H9 (cell line): ENCODE results near the gene PLK1. TPM values are rescaled to one million over a fixed set of nuclear protein-coding genes. Genes with fewer than 3 reads are reported as not detected.

Source experiments
- DNase-seq: peaks from one replicate; pipeline ENCODE4 v3.0.0-alpha.2; 2017
- H2AFZ ChIP-seq: one replicate; pipeline ENCODE4 v1.6.1; 2013; ENCODE audit warnings: mild to moderate bottlenecking, low read length, control low read depth, moderate library complexity
- H2AK5ac ChIP-seq: 2 replicates; pipeline ENCODE4 v1.6.1; 2013; ENCODE audit warnings: low read length, control low read depth, mixed read lengths; ENCODE audit not compliant: insufficient read length
- H2BK120ac ChIP-seq: one replicate; pipeline ENCODE4 v1.6.1; 2013; ENCODE audit warnings: low read depth, mild to moderate bottlenecking, low read length, control low read depth, inconsistent platforms; ENCODE audit not compliant: poor library complexity, severe bottlenecking
- H2BK12ac ChIP-seq: 2 replicates; pipeline ENCODE4 v1.6.1; 2013; ENCODE audit warnings: low read length, control low read depth, mixed read lengths, low read depth; ENCODE audit not compliant: insufficient read length
- H2BK15ac ChIP-seq: 2 replicates; pipeline ENCODE4 v1.6.1; 2013; ENCODE audit warnings: low read depth, low read length, control low read depth
- H2BK20ac ChIP-seq: one replicate; pipeline ENCODE4 v1.6.1; 2013; ENCODE audit warnings: low read depth, mild to moderate bottlenecking, low read length, control low read depth, inconsistent platforms; ENCODE audit not compliant: poor library complexity, severe bottlenecking
- H2BK5ac ChIP-seq: 2 replicates; pipeline ENCODE4 v1.6.1; 2013; ENCODE audit warnings: low read length, control low read depth, mixed read lengths; ENCODE audit not compliant: insufficient read length
- H3K14ac ChIP-seq: 2 replicates; pipeline ENCODE4 v1.6.1; 2013; ENCODE audit warnings: low read length, control low read depth; ENCODE audit not compliant: insufficient read depth
- H3K18ac ChIP-seq: 2 replicates; pipeline ENCODE4 v1.6.1; 2013; ENCODE audit warnings: low read depth, mild to moderate bottlenecking, mixed read lengths, low read length, control low read depth; ENCODE audit not compliant: insufficient read length
- H3K23ac ChIP-seq: 2 replicates; pipeline ENCODE4 v1.6.1; 2013; ENCODE audit warnings: low read length, control low read depth, mixed read lengths, low read depth; ENCODE audit not compliant: insufficient read length
- H3K23me2 ChIP-seq: 2 replicates; pipeline ENCODE4 v1.6.1; 2013; ENCODE audit warnings: low read depth, mild to moderate bottlenecking, mixed read lengths, low read length, control low read depth; ENCODE audit not compliant: insufficient read length, poor library complexity, severe bottlenecking
- H3K27ac ChIP-seq: 2 replicates; pipeline ENCODE4 v1.5.1; 2013; ENCODE audit warnings: low read length, control low read depth, mixed read lengths, low read depth; ENCODE audit not compliant: insufficient read length
- H3K27me3 ChIP-seq: 2 replicates; pipeline ENCODE4 v1.6.1; 2013; ENCODE audit warnings: low read length, control low read depth, inconsistent platforms; ENCODE audit not compliant: insufficient read depth
- H3K4ac ChIP-seq: 2 replicates; pipeline ENCODE4 v1.6.1; 2013; ENCODE audit warnings: low read depth, mild to moderate bottlenecking, control low read depth, inconsistent platforms, low read length, moderate library complexity
- H3K4me1 ChIP-seq: 2 replicates; pipeline ENCODE4 v1.6.1; 2013; ENCODE audit warnings: low read length, control low read depth, inconsistent platforms; ENCODE audit not compliant: insufficient read depth
- H3K4me2 ChIP-seq: 2 replicates; pipeline ENCODE4 v1.6.1; 2013; ENCODE audit warnings: low read length, control low read depth, mixed read lengths; ENCODE audit not compliant: insufficient read length, insufficient read depth
- H3K56ac ChIP-seq: 2 replicates; pipeline ENCODE4 v1.6.1; 2013; ENCODE audit warnings: low read depth, mild to moderate bottlenecking, mixed read lengths, low read length, control low read depth; ENCODE audit not compliant: insufficient read length
- H3K79me1 ChIP-seq: 2 replicates; pipeline ENCODE4 v1.6.1; 2013; ENCODE audit warnings: low read depth, mild to moderate bottlenecking, moderate library complexity, low read length, control low read depth, inconsistent platforms; ENCODE audit not compliant: insufficient read depth, poor library complexity, severe bottlenecking
- H3K79me2 ChIP-seq: 2 replicates; pipeline ENCODE4 v1.6.1; 2013; ENCODE audit warnings: low read length, control low read depth, inconsistent platforms; ENCODE audit not compliant: insufficient read depth
- H3K9ac ChIP-seq: 2 replicates; pipeline ENCODE4 v1.6.1; 2013; ENCODE audit warnings: low read length, control low read depth, mixed read lengths; ENCODE audit not compliant: insufficient read length; ENCODE audit errors: extremely low read depth
- H3K9me3 ChIP-seq: one replicate; pipeline ENCODE4 v1.6.1; 2013; ENCODE audit warnings: low read depth, low read length, inconsistent platforms; ENCODE audit not compliant: control insufficient read depth
- H3T11ph ChIP-seq: one replicate; pipeline ENCODE4 v1.6.1; 2013; ENCODE audit warnings: mild to moderate bottlenecking, low read length, control low read depth, inconsistent platforms
- H4K20me1 ChIP-seq: one replicate; pipeline ENCODE4 v1.6.1; 2013; ENCODE audit not compliant: control insufficient read depth, insufficient read length, insufficient read depth
- H4K5ac ChIP-seq: 2 replicates; pipeline ENCODE4 v1.6.1; 2013; ENCODE audit warnings: low read depth, mild to moderate bottlenecking, mixed read lengths, low read length, control low read depth; ENCODE audit not compliant: insufficient read length
- H4K8ac ChIP-seq: replicated peaks from 2 replicates; pipeline ENCODE4 v1.6.1; 2013; ENCODE audit warnings: low read length, control low read depth, mixed read lengths, low read depth; ENCODE audit not compliant: insufficient read length
- H4K91ac ChIP-seq: 2 replicates; pipeline ENCODE4 v1.6.1; 2013; ENCODE audit warnings: low read depth, mild to moderate bottlenecking, moderate library complexity, mixed read lengths, low read length, control low read depth; ENCODE audit not compliant: insufficient read length
- H3K27ac Mint-ChIP-seq, 3 experiments: 2 replicates in 2 of 3; 3 replicates in 1 of 3; pipeline ENCODE4 v1.8.0; 2020 to 2021; ENCODE audit warnings: mixed read lengths in 3 of 3, mild to moderate bottlenecking in 1 of 3, moderate library complexity in 1 of 3
- H3K27me3 Mint-ChIP-seq: 2 replicates; pipeline ENCODE4 v1.8.0; 2021; ENCODE audit warnings: low read depth, mild to moderate bottlenecking, moderate library complexity, mixed read lengths
- H3K36me3 Mint-ChIP-seq, 3 experiments: 2 replicates in 2 of 3; 3 replicates in 1 of 3; pipeline ENCODE4 v1.8.0; 2020 to 2021; ENCODE audit warnings: low read depth in 3 of 3, mixed read lengths in 3 of 3; ENCODE audit not compliant: insufficient read depth in 1 of 3
- H3K4me1 Mint-ChIP-seq, 2 experiments: 2 replicates each; pipeline ENCODE4 v1.8.0; 2020; ENCODE audit warnings: mixed read lengths in 2 of 2
- H3K4me3 Mint-ChIP-seq, 2 experiments: 2 replicates in 1 of 2; 3 replicates in 1 of 2; pipeline ENCODE4 v1.8.0; 2020 to 2021; ENCODE audit warnings: mild to moderate bottlenecking in 2 of 2, mixed read lengths in 2 of 2, moderate library complexity in 1 of 2
- H3K9me3 Mint-ChIP-seq, 2 experiments: 2 replicates in 1 of 2; 3 replicates in 1 of 2; pipeline ENCODE4 v1.8.0; 2020; ENCODE audit warnings: mild to moderate bottlenecking in 2 of 2, mixed read lengths in 2 of 2, moderate library complexity in 1 of 2
- WGBS: extraction: QIAGEN DNeasy Blood & Tissue Kit; methylation state at CpG from one replicate; pipeline ENCODE4 v1.1.7; 2013; ENCODE audit warnings: missing lambda C conversion rate, low lambda C conversion rate, mixed read lengths; ENCODE audit not compliant: insufficient read length; ENCODE audit errors: extremely low coverage; 5-methylcytosine and 5-hydroxymethylcytosine counted together
- total RNA-seq: library from RNA; stranded (reverse); gene quantifications from 2 replicates; pipeline ENCODE4 v1.2.1, GENCODE V29; 2021
- TF ChIP-seq, protein P1 (sequence below): fragments of 200-600 bp; sonication (generic); conservative IDR thresholded peaks from 3 replicates; pipeline ENCODE4 v1.8.0; 2021; ENCODE audit warnings: antibody characterized with exemption, mild to moderate bottlenecking

Gene PLK1
- total RNA-seq, 1 experiment from 2014 or later = 140 TPM

DNA sequence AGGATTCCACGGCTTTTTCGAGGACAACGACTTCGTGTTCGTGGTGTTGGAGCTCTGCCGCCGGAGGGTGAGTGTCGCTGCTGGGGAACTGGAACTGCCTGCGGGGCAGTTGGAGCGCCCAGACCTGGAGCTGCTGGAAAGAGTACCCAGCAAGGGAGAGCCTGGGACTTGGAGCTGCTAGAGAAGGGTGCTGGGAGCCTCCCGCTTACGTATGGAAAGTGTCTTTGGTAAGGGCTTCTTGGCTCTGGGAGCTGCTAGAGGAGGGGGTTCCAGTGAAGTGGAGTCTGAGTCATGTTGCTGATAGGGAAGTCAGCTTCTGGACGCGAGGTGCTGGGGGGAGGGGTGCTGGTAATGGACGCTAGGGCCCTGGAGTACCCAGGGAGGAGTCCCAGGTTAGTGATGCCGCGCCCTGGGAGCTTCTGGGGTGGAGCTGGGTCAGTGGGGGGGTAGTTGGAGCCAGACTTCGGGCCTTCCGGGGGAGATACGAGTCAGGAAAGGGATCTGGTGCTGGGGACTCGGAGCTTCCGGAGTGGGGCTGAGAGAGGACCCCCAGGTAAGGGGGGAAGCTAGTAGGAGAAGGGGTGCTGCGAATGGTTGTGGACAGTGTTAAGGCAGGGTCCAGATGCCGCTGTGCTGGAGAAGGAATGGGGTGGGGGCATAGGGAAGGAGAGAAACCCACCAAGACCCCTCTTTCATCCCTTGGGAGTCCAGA is 741 bp downstream of the PLK1 start:
- Histone ChIP-seq H3K56ac (no peak overlapping the region), H3K79me1 (peaks cover 18% of the 10 kb centered on the region), H3T11ph (no peak overlapping the region), H4K5ac (no peak overlapping the region), H2BK20ac (no peak overlapping the region), H4K91ac (peak overlapping the region; percentile 34), H2BK15ac (no peak overlapping the region), H3K27me3 (no peaks in the 10 kb centered on the region), H3K14ac (peak overlapping the region; percentile 93), H4K8ac (no peak overlapping the region), H2BK5ac (peak overlapping the region; percentile 16), H2BK120ac (no peak overlapping the region), H3K18ac (peak overlapping the region; percentile 43), H3K9ac (peak overlapping the region; percentile 91), H4K20me1 (no peaks in the 10 kb centered on the region), H3K4me2 (peak overlapping the region; percentile 100), H3K4me1 (no peaks in the 10 kb centered on the region; the same call in 1 of the 2 replicates), H3K27ac (no peak overlapping the region), H3K9me3 (no peaks in the 10 kb centered on the region), H2AK5ac (no peak overlapping the region), H3K23ac (no peak overlapping the region), H2BK12ac (no peak overlapping the region), H2AFZ (no peak overlapping the region), H3K4ac (no peak overlapping the region), H3K79me2 (peaks cover 23% of the 10 kb centered on the region; the same call in 1 of the 2 replicates), H3K23me2 (peaks cover 12% of the 10 kb centered on the region)
- Mint-ChIP-seq H3K27ac (peak overlapping the region; percentile 15 to 96 (median 89); a peak in 5 of 7 replicates), H3K9me3 (no peaks in the 10 kb centered on the region), H3K4me1 (peaks cover 18 to 24% of the 10 kb centered on the region in 2 experiments), H3K36me3 (peaks cover 35 to 60% (median 45%) of the 10 kb centered on the region in 3 experiments), H3K27me3 (no peaks in the 10 kb centered on the region; the same call in 1 of the 2 replicates), H3K4me3 (peak overlapping the region; percentile 98 to 100)
- peak; percentile 41 for DNase-seq
- WGBS = no CpG with 5 or more reads among the region's 24 CpGs
- TF ChIP-seq, protein P1, sequence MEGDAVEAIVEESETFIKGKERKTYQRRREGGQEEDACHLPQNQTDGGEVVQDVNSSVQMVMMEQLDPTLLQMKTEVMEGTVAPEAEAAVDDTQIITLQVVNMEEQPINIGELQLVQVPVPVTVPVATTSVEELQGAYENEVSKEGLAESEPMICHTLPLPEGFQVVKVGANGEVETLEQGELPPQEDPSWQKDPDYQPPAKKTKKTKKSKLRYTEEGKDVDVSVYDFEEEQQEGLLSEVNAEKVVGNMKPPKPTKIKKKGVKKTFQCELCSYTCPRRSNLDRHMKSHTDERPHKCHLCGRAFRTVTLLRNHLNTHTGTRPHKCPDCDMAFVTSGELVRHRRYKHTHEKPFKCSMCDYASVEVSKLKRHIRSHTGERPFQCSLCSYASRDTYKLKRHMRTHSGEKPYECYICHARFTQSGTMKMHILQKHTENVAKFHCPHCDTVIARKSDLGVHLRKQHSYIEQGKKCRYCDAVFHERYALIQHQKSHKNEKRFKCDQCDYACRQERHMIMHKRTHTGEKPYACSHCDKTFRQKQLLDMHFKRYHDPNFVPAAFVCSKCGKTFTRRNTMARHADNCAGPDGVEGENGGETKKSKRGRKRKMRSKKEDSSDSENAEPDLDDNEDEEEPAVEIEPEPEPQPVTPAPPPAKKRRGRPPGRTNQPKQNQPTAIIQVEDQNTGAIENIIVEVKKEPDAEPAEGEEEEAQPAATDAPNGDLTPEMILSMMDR = no peak
